NOMO-1 (cell line): ENCODE measurements around the gene WDFY2.
"Not testable (repeated sequence)": the region's sequence is repeated elsewhere in the genome, so short reads cannot be mapped to it uniquely, and the experiment has no call there.

Source experiments
- DNase-seq, 2 experiments: peaks; one replicate each; lab custom pipeline; 2025; ENCODE audit not compliant: unreplicated experiment in 2 of 2; lab: John Stamatoyannopoulos, UW

Gene WDFY2

DNA sequence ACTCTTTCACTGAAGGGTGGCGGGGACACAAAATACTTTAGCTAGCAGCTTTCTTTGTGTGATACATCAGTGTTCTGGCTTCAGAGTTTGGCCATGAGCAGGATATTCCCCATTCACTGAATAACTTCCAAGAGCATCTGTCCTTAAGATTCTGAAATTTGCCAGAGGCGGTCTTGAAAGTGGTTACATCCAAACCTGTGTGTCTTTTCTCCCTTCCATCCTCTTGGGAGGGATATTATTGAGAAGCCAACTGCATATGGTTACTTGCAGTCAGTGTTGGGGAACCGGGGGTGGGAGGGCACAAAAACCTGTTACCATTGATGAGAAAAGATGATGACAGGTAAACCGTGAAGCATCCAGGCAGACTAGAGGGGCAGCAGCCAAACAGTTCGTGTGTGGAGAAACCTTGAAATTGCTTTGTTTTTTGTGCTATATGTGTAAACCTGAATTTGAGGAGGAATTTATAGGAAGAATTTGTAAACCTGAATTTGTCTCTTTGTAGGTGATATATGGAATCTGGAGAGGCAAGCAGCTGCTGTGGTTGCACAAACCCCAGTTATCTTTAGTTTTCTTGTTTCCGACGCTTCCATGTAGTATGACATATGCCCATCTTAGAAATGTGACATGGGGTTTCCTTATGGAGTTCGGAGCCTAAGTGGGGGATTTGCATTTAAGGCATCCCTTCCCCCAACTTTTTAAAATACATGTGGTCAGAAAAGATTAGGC is 104.8 kb downstream of the WDFY2 start:
- DNase-seq = no peak

- DNase-seq = no peak
Measured at GRCh38 chr13:51689663-51689996, 105.4 kb downstream of the WDFY2 start.

- DNase-seq = not testable (repeated sequence)
Measured at GRCh38 chr13:51695677-51696076, 111.4 kb downstream of the WDFY2 start.

GRCh38 chr13:51697181-51697580 is 112.9 kb downstream of the WDFY2 start:
- DNase-seq = no peak

DNA sequence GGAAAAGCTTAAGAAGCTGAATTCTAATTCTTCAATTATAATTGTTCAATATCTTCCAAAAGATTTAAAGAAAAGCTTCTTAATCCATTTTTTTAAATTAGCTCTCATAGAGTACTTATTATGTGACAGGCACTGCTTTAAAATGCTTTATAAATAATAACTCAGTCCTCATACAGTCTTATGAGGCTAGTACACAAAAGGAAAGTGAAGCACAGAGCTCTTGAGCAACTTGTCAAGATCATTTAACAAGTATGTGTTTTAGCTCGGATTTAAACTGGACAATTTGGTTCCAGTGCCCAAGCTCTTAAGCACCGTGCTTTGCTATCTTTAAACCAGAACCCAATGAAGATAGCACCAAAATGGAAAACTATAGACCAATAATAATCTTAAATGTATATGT is 113.6 kb downstream of the WDFY2 start:
- DNase-seq = no peak

DNA sequence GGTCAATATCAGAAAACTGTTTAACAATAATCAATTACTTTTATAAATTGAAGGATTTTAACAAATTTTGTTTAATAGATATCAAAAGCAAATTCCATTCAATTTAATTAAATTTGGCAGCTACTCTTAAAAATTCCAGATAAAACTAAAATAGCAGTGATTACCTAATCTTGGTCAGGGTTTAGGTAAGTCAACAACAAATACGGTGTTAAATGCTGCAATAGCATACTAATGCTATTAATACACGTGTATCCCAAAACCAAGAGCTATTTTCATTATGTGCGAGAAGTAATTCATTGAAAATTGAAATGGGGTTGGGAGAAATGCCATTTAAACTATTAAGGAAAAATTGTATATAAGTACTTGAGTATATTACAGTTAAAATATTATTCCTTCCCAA is 114.1 kb downstream of the WDFY2 start:
- no peak for DNase-seq

DNA sequence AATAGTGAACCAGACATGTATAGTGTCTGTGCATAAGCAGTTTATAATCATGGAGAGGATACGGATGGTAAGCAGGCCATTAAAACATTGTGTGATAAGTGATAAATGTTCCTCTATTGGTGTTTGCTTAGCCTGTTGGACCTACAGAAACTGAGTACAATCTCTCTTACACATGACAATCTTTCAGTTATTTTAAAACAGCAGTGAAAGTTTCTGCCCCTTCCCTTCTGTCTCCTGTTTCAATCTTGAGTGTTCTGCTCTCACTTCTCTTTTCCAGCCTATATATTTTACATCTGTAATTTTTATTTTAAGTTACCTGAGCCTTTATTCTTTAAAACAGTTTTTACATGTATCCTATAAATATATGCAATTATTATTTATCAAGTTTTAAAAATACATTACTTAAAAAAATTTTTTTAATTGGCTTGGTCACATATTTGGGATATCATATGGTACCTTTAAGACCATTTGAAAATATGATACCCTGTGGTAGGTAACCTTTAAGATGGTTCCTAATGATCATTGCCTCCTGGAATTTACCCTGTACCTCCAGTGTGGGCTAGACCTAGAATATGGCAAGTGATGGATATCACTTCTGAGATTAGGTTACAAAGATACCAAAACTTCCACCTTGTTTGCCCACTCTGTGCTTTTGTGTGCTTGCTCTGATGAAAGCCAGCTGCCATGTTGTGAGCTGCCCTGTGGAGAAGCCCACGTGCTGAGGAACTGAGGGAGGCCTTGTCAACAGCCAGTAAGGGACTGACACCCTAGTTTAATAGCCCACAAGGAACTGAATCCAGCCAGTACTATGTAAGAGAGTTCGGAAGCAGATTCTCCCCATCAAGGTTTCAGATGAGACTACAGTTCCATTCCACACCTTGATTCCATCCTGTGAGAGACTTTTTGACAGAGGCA is 120.4 kb downstream of the WDFY2 start:
- DNase-seq = peak; percentile 29 to 67

- DNase-seq = no peak
Measured at GRCh38 chr13:51707461-51707860, 123.2 kb downstream of the WDFY2 start.

DNA sequence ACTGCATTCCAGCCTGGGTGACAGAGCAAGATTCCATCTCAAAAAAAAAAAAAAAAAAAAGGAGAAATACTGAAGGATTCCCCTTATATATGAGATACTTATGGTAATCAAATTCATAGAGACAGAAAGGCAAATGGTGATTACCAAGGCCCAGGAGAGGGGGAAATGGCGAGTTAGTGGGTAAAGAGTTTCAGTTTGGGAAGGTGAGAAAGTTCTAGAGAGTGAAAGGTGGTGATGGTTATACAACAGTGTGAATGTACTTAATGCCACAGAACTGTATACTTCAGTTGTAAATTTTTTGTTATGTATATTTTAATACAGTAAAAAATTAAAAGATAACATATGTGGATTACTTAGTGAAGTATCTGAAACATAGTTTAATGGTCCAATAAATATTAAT is 129.5 kb downstream of the WDFY2 start:
- DNase-seq = no peak

DNA sequence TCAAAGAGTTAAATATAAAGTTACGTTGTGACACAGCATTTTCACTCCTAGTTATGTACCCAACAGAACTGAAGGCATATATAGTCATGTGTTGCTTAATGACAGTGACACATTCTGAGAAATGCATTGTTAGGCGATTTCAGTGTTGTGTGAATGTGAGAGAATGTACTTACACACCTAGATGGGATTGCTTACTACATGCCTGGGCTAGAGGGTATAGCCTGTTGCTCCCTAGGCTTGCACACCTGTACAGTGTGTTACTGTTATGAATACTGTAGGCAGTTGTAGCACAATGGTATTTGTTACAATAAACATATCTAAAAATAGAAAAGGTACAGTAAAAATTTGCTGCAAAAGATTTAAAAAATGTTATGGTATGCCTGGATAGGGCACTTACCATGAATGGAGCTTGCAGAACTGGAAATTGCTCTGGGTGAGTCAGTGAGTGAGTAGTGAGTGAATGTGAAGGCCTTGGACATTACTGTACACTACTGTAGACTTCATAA is 130.5 kb downstream of the WDFY2 start:
- DNase-seq = peak; percentile 71 to 93

DNA sequence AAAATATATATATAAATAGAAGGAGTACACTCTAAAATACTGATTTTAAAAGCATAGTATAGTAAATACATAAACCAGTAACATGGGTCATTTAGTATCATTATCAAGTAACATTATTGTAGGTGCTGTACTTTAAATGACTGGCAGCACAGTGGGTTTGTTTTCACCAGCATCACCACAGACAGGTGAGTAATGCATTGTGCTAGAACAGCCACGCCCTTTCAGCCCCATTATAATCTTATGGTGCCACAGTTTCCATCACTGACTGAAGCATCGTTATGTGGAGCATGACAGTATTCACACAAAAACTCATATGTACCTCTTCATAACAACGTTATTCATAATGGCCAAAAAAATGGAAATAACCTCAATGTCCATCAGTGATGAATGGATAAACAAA is 131.4 kb downstream of the WDFY2 start:
- no peak for DNase-seq

DNA sequence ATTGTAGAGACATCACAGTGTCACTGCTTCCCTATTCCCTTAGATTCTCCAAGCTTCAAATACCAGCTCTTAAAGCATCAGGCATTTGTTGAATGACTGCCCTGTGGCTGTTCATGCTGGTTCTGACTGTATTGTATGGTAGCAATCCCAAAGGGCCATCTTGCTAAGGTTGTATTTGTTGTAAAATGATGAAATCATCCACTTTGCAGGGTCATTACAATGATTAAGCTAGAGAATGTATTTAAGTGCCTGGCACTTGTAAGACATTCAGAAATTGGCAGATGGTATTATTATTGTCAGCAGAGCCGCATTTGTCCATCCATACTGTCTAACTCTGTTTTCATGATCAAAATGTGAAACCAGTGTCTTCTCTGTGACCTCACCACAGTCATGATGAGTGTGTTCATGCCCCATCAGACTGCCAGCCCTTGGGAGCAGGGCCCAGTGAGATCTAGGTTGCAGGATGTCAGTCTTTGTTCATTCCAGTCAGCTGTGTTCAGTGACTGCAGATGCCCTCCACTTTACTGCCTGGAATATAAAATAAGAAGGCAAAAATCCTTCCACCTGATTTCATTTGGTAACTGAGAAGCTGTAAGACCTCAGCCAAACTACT is 133.6 kb downstream of the WDFY2 start:
- DNase-seq = no peak

GRCh38 chr13:51719394-51719793 is 135.1 kb downstream of the WDFY2 start:
- DNase-seq = no peak

- DNase-seq = no peak
Measured at GRCh38 chr13:51721496-51721895, 137.2 kb downstream of the WDFY2 start.

DNA sequence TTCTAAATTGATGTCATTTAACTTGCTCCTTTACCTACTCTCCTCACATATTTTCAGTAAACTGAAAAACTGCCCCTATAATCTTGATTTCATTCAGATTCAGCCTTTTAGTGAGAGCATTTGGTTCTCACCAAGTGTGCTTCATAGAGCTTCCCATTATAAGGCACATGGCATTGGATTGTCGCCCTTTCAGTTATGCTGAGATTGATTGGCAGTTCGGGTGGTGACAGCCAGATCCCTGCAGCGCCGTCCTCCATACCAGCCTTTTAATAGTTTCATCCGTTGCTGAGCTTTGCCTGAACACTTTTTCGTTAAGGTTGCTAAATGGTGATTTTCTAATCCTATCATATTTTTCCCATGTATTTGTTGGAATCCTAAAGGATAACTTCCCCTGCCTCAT is 139.3 kb downstream of the WDFY2 start:
- DNase-seq = no peak

DNA sequence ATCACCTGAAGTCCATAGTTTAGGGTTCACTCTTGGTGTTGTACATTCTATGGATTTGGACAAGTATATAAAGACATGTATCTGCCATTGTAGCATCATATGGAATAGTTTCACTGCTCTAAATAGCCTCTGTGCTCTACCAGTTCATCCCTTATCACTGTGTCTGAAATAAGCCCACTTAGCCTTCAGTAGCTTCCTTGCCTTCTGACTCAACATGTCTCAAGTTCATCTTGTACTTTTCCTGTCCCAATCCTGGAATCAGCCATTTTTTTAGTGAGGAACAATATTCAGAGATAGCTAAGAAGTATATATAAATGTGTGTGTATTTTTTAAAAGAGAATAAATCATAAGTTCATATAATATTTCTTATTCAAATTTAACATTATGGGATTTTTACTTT is 140.5 kb downstream of the WDFY2 start:
- DNase-seq = no peak

DNA sequence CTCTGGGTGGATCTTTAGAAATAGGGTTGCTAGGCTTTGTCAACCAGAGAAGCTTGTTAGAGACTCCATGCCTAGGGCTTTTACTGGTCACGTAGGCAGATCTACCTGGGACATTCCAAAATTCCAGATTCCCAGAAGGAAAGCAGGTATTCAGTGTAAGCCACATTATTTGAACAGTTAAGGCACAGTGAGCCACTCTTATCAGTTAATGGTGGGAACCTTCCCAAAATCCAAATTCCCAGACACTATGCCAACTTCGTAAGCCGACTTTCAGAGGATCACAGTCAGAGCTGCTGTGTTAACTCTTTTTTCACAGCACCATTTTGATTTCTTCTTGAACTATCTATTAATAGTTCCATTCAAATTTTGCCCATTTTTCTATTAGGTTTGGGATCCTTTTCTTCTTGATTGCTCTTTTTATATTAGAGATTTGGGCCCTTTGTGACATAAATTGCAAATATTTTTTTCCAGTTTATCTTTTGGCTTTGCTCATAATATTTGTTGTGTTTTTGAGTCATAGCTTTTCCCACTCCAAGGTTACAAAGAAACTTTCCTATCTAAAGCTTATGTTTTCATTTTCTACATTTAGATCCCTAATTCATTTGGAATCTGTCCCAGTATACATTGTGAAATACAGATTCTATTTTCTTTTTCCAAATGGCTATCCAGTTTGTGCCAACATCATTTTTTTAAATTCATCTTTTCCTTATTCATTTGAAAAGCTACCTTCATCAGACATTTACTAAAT is 142.4 kb downstream of the WDFY2 start:
- DNase-seq = no peak

DNA sequence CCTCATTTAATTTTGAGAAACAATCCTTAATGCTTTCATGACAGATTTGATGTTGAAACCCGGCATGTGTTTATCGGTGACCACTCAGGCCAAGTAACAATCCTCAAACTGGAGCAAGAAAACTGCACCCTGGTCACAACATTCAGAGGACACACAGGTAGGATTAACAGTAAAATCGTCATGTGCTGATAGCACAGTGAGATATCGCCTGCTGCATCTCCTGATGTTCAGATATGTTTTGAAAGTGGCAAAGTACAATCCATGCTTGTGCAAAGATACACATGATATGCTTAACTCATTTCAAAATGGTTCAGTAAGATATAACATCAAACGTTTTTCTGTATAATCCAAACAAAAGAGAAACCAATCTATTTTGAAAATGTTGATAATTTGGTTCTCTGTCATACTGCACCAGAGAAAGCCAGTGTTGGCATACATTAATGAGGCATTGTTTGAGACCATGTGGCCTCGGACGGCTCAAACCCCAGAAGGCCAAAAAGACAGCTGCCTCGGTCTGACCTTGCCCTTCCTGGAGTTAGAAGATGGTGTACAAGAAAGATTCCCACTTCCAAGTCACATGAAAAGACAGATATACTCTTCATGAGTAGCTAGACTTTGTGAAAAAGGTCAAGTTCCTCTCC is 143.5 kb downstream of the WDFY2 start:
- DNase-seq = no peak

DNA sequence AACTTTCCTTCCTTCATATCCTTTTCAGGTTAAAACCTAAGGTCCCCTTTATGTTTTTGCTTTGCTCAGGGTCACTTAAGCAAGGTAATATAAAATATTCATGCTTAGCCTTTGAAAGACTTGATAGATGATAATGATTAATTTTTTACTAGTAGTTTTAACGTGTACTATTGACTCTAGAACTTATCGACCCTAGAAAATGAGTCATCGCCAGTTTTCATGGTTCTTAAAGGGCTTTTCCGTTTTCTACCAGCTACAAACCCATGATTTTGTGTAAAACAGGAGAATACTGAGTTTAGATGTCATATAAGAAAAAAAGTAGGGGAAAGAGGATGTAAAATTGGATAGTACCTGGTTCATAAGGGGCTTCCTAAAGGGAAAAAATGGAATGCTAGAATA is 144.0 kb downstream of the WDFY2 start:
- DNase-seq = no peak

DNA sequence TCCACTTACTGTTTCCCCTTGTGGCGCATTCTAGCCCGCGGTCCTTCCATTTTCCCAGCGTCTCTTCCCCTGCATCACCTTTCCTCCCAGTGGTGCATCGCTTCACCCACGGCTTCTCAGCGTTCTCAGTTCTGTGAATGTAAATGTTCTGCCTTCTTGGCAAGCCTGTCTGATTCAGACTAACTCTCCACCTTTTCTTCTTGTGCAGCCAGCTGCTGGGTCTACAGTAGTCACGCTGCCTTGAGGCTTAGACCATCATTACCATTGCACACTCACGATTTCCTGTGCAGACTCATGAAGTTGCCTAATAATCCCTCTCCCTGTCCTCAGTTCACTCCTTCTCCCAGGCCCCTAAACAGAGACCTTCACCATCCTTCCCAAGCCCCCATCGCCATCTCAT is 144.7 kb downstream of the WDFY2 start:
- DNase-seq = no peak
